SK-N-SH (cell line): ENCODE results near the gene MUTYH.
"Not testable (repeated sequence)": the region's sequence is repeated elsewhere in the genome, so short reads cannot be mapped to it uniquely, and the experiment has no call there.

Experiments
- CHD2 ChIP-seq: fragments of 150-350 bp; IDR thresholded peaks from 2 replicates; pipeline ENCODE4 v1.6.1; 2018; ENCODE audit warnings: low read length; ENCODE audit not compliant: partially characterized antibody
- EZH2phosphoT487 ChIP-seq: fragments of 200-600 bp; sonication (generic); IDR thresholded peaks from 2 replicates; pipeline ENCODE4 v1.6.1; 2017; ENCODE audit warnings: low read depth, mixed run types, mild to moderate bottlenecking, antibody characterized with exemption, moderate library complexity, borderline replicate concordance
- MAX ChIP-seq: IDR thresholded peaks from 2 replicates; pipeline ENCODE4 v1.4.0; 2012; ENCODE audit warnings: low read depth
- MEF2A ChIP-seq: IDR thresholded peaks from 2 replicates; pipeline ENCODE4 v1.4.0; 2012; ENCODE audit warnings: low read depth, borderline replicate concordance
- POLR2AphosphoS5 ChIP-seq: IDR thresholded peaks from 2 replicates; pipeline ENCODE4 v1.6.1; 2012; ENCODE audit warnings: low read depth, low read length
- SIN3A ChIP-seq: IDR thresholded peaks from 2 replicates; pipeline ENCODE4 v1.6.1; 2012; ENCODE audit warnings: low read depth, mild to moderate bottlenecking, low read length, moderate library complexity, borderline replicate concordance
- USF2 ChIP-seq: fragments of 150-350 bp; IDR thresholded peaks from 2 replicates; pipeline ENCODE4 v1.6.1; 2017; ENCODE audit warnings: antibody characterized with exemption, low read length, low read depth, borderline replicate concordance
- TF ChIP-seq, protein P1 (sequence below): fragments of 200-600 bp; sonication (generic); IDR thresholded peaks from 2 replicates; pipeline ENCODE4 v1.6.1; 2017; ENCODE audit warnings: antibody characterized with exemption, mild to moderate bottlenecking, moderate library complexity
- TF ChIP-seq, protein P2 (sequence below): fragments of 150-350 bp; IDR thresholded peaks from 2 replicates; pipeline ENCODE4 v1.6.1; 2016; ENCODE audit warnings: mild to moderate bottlenecking, low read depth, low read length

- TF ChIP-seq POLR2AphosphoS5, MEF2A, MAX, CHD2, SIN3A, USF2, EZH2phosphoT487: not testable (repeated sequence)
- TF ChIP-seq, protein P1, sequence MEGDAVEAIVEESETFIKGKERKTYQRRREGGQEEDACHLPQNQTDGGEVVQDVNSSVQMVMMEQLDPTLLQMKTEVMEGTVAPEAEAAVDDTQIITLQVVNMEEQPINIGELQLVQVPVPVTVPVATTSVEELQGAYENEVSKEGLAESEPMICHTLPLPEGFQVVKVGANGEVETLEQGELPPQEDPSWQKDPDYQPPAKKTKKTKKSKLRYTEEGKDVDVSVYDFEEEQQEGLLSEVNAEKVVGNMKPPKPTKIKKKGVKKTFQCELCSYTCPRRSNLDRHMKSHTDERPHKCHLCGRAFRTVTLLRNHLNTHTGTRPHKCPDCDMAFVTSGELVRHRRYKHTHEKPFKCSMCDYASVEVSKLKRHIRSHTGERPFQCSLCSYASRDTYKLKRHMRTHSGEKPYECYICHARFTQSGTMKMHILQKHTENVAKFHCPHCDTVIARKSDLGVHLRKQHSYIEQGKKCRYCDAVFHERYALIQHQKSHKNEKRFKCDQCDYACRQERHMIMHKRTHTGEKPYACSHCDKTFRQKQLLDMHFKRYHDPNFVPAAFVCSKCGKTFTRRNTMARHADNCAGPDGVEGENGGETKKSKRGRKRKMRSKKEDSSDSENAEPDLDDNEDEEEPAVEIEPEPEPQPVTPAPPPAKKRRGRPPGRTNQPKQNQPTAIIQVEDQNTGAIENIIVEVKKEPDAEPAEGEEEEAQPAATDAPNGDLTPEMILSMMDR: not testable (repeated sequence)
- TF ChIP-seq, protein P2, sequence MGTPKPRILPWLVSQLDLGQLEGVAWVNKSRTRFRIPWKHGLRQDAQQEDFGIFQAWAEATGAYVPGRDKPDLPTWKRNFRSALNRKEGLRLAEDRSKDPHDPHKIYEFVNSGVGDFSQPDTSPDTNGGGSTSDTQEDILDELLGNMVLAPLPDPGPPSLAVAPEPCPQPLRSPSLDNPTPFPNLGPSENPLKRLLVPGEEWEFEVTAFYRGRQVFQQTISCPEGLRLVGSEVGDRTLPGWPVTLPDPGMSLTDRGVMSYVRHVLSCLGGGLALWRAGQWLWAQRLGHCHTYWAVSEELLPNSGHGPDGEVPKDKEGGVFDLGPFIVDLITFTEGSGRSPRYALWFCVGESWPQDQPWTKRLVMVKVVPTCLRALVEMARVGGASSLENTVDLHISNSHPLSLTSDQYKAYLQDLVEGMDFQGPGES: not testable (repeated sequence)
Observed at GRCh38 chr1:45291002-45291401, 49.2 kb downstream of the MUTYH start.
